SU-DHL-6 (cell line): ENCODE results near the gene HIBCH.

Experiments used
- H2AFZ ChIP-seq: fragments of 200-600 bp; sonication (generic); 2 replicates; pipeline ENCODE4 v1.6.1; 2014; ENCODE audit warnings: low read depth, mild to moderate bottlenecking, moderate library complexity, mixed read lengths, antibody characterized with exemption, low read length; ENCODE audit not compliant: severe bottlenecking
- H3F3A ChIP-seq: fragments of 200-600 bp; shearing (Covaris generic); 2 replicates; pipeline ENCODE4 v1.6.0; 2016; ENCODE audit warnings: antibody characterized with exemption, mild to moderate bottlenecking; ENCODE audit not compliant: insufficient read depth
- H3K27ac ChIP-seq: fragments of 200-600 bp; sonication (generic); 2 replicates; pipeline ENCODE4 v1.5.1; 2016; ENCODE audit warnings: low read depth, mild to moderate bottlenecking, low read length, moderate library complexity, mixed read lengths
- H3K27me3 ChIP-seq: fragments of 200-600 bp; sonication (generic), shearing (Covaris generic); 2 replicates; pipeline ENCODE4 v1.6.0; 2014; ENCODE audit warnings: mild to moderate bottlenecking, low read length
- H3K36me3 ChIP-seq: fragments of 200-600 bp; sonication (generic); 2 replicates; pipeline ENCODE4 v1.6.1; 2014; ENCODE audit warnings: mild to moderate bottlenecking, low read length, mixed read lengths
- H3K4me2 ChIP-seq: fragments of 300-600, 200-600 bp; shearing (Covaris generic), sonication (generic); 2 replicates; pipeline ENCODE4 v1.6.0; 2014; ENCODE audit warnings: low read length, low read depth, mild to moderate bottlenecking; ENCODE audit not compliant: poor library complexity, severe bottlenecking
- H3K4me3 ChIP-seq: fragments of 200-600 bp; sonication (generic); 2 replicates; pipeline ENCODE4 v1.5.1; 2014; ENCODE audit warnings: antibody characterized with exemption, low read length, mild to moderate bottlenecking, mixed read lengths; ENCODE audit not compliant: insufficient read depth, poor library complexity, severe bottlenecking
- H3K79me2 ChIP-seq: fragments of 200-600 bp; sonication (generic); 2 replicates; pipeline ENCODE4 v1.6.1; 2014; ENCODE audit warnings: mild to moderate bottlenecking, low read length, moderate library complexity; ENCODE audit not compliant: insufficient read depth
- H3K9ac ChIP-seq: fragments of 200-600 bp; sonication (generic); 2 replicates; pipeline ENCODE4 v1.7.0; 2014; ENCODE audit warnings: mild to moderate bottlenecking, low read length
- H3K9me2 ChIP-seq: fragments of 200-600 bp; sonication (generic); replicated peaks from 2 replicates; pipeline ENCODE4 v1.6.1; 2014; ENCODE audit warnings: low read length; ENCODE audit not compliant: insufficient read depth
- H3K9me3 ChIP-seq: fragments of 200-600 bp; sonication (generic); 2 replicates; pipeline ENCODE4 v1.6.1; 2014; ENCODE audit warnings: low read length, mixed read lengths; ENCODE audit not compliant: insufficient read depth
- H4K20me1 ChIP-seq: fragments of 200-600 bp; sonication (generic); 2 replicates; pipeline ENCODE4 v1.6.1; 2014; ENCODE audit warnings: low read depth, mild to moderate bottlenecking, antibody characterized with exemption, low read length, moderate library complexity, mixed read lengths
- EZH2phosphoT487 ChIP-seq: fragments of 200-600 bp; sonication (generic), shearing (Covaris generic); conservative IDR thresholded peaks from 2 replicates; pipeline ENCODE4 v1.6.1; 2018; ENCODE audit warnings: mild to moderate bottlenecking, antibody characterized with exemption, low read length, moderate library complexity, mixed read lengths
- TF ChIP-seq, protein P1 (sequence below): fragments of 200-600 bp; sonication (generic); IDR thresholded peaks from one replicate; pipeline ENCODE4 v1.5.1; 2017; ENCODE audit warnings: antibody characterized with exemption, mild to moderate bottlenecking, low read length, moderate library complexity; ENCODE audit not compliant: insufficient read depth, poor library complexity, severe bottlenecking

HIBCH gene

DNA sequence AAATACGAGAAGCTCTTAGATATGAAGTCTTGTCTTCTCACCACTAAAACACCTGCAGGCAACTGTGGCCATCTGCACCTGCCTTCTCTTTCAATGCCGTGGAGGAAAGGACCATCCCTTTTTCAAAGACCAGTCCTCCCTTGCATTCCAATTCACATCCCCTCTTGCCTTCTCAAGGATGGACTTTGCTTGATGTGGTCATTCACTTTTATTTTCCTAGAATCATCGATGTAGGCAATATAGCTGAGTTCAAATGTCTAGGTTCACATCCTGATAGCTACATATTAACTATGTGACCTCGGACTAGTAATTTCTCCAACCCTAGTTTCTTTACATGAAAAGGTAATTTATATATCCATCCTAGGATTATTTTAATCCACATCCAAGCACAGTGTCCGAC lies 110.1 kb downstream of the HIBCH start:
- no peak for TF ChIP-seq EZH2phosphoT487
- TF ChIP-seq, protein P1, sequence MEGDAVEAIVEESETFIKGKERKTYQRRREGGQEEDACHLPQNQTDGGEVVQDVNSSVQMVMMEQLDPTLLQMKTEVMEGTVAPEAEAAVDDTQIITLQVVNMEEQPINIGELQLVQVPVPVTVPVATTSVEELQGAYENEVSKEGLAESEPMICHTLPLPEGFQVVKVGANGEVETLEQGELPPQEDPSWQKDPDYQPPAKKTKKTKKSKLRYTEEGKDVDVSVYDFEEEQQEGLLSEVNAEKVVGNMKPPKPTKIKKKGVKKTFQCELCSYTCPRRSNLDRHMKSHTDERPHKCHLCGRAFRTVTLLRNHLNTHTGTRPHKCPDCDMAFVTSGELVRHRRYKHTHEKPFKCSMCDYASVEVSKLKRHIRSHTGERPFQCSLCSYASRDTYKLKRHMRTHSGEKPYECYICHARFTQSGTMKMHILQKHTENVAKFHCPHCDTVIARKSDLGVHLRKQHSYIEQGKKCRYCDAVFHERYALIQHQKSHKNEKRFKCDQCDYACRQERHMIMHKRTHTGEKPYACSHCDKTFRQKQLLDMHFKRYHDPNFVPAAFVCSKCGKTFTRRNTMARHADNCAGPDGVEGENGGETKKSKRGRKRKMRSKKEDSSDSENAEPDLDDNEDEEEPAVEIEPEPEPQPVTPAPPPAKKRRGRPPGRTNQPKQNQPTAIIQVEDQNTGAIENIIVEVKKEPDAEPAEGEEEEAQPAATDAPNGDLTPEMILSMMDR, result no peak
- Histone ChIP-seq H3K4me3 (no peak overlapping the region), H3K9ac (no peak overlapping the region), H3K27me3 (no peaks in the 10 kb centered on the region), H3K36me3 (no peaks in the 10 kb centered on the region; the same call in 1 of the 2 replicates), H3K9me3 (no peaks in the 10 kb centered on the region), H3K27ac (no peak overlapping the region), H3K4me2 (no peak overlapping the region), H4K20me1 (no peaks in the 10 kb centered on the region), H3K9me2 (no peaks in the 10 kb centered on the region), H2AFZ (no peak overlapping the region), H3K79me2 (no peaks in the 10 kb centered on the region), H3F3A (no peaks in the 10 kb centered on the region)

DNA sequence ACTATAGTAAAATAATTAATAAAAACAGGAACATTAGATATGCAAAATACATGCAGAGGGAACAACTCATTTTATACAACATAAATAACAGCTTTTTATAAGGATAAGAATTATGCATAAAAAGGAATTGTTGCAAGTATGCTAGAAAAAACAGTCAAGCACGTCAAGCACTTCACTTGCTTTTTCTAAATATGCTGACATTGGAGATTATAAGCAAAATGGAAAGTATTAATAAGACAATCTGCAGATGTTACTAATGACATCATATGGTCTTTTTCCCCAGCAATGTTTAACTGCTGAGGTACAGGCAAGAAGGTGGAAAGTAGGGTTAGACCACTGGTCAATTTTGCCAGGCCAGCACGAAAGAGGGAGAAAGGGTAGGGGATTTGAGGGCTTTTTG lies 111.7 kb downstream of the HIBCH start:
- H3F3A ChIP-seq, result no peaks in the 10 kb centered on the region
- H3K9me2 ChIP-seq, result no peaks in the 10 kb centered on the region
- H2AFZ ChIP-seq, result no peak overlapping the region
- TF ChIP-seq, protein P1, result no peak
- no peak for TF ChIP-seq EZH2phosphoT487
- H3K9me3 ChIP-seq, result no peaks in the 10 kb centered on the region
- H3K27ac ChIP-seq, result no peak overlapping the region
- H3K79me2 ChIP-seq, result no peaks in the 10 kb centered on the region
- H3K27me3 ChIP-seq, result no peaks in the 10 kb centered on the region
- H3K4me3 ChIP-seq, result no peak overlapping the region
- H4K20me1 ChIP-seq, result no peaks in the 10 kb centered on the region
- H3K9ac ChIP-seq, result no peak overlapping the region
- peaks cover 3% of the 10 kb centered on the region; the same call in 1 of the 2 replicates for H3K36me3 ChIP-seq
- no peak overlapping the region for H3K4me2 ChIP-seq

DNA sequence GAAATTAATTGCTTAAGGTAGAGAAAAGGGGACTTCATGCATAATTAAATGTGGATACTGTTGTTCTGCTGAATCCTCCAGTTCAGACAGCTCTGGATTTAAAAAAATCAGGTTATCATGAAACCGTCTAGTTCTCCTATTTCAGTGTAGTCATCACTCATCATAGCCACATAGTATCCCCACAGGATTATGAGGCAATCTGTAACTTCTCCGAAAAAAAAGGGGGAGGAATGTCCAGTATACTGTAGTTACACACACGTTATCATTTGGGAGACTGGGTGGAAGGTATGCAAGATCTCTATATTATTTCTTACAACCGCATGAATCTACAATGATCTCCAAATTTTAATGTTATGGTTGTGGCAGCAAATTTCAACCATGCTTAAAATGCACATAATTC lies 114.0 kb downstream of the HIBCH start:
- Histone ChIP-seq H3K36me3 (peaks cover 3% of the 10 kb centered on the region; the same call in 1 of the 2 replicates), H3K4me3 (no peak overlapping the region), H3F3A (no peaks in the 10 kb centered on the region), H3K9me2 (no peaks in the 10 kb centered on the region), H3K9me3 (no peaks in the 10 kb centered on the region), H3K9ac (no peak overlapping the region), H4K20me1 (no peaks in the 10 kb centered on the region), H3K27me3 (no peaks in the 10 kb centered on the region), H3K27ac (no peak overlapping the region), H3K4me2 (no peak overlapping the region), H2AFZ (no peak overlapping the region), H3K79me2 (no peaks in the 10 kb centered on the region)
- TF ChIP-seq, protein P1, result no peak
